Activated CD4-positive, alpha-beta T cell treated with anti-CD3 and anti-CD28 coated beads, Interleukin-2, amount 50 U/mL, for 4 hours (primary cell): ENCODE results near the gene CDC42BPA.

Source experiments
- DNase-seq, 2 experiments: peaks; one replicate each; pipeline ENCODE4 v3.0.0-alpha.2; 2020

CDC42BPA gene

DNA sequence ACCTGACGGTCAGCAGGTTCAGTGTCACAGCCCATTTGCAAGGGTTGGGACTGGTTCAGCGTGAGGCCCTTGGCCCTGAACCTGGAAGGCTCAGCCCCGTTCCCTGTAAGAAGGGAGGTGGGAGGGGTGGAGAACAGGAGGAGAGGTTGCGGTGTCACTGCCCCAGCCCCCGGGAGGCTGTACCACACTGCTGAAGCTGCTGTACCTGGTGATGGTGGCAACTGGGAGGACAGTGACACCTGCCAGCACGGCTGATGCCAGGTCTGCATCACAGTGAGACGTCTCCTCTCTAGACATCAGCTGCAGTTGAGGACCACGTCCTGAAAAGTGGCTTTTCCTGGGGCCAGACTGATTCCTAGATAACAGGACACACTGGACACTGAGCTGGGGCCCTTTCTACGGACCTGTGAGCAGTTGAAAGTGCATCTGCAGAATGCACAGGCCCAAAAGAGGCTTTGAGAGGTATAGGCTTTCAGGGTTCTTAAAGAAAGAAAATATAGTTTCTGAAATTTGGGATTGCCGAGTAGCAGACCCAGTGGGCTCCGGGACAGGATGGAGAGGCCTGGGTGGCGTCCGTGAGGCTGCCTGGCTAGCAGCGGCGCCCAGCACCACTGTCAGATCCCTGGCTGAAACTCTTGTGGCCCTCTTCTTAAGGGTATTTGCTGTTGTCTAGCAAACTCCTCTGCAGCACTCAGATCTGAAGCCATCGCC lies 330.5 kb downstream of the CDC42BPA start:
- DNase-seq, result no peak

DNA sequence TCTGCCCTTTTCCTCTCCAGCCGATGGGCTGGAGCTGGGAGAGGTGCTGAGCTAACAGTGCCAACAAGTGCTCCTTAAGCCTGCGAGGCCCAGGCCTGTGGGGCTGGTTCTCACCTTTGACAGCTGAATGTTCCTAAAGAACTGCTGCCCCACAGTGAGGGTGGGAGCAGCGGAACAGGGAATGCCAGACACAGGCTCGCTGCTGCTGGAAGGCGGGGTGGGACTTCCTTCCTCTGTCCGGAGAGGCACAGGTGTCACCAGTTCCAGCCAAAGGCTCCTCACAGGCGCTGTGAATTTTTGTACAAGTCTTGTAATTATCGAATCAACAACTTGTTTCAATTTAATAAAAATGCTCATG lies 331.1 kb downstream of the CDC42BPA start:
- DNase-seq, result no peak

DNA sequence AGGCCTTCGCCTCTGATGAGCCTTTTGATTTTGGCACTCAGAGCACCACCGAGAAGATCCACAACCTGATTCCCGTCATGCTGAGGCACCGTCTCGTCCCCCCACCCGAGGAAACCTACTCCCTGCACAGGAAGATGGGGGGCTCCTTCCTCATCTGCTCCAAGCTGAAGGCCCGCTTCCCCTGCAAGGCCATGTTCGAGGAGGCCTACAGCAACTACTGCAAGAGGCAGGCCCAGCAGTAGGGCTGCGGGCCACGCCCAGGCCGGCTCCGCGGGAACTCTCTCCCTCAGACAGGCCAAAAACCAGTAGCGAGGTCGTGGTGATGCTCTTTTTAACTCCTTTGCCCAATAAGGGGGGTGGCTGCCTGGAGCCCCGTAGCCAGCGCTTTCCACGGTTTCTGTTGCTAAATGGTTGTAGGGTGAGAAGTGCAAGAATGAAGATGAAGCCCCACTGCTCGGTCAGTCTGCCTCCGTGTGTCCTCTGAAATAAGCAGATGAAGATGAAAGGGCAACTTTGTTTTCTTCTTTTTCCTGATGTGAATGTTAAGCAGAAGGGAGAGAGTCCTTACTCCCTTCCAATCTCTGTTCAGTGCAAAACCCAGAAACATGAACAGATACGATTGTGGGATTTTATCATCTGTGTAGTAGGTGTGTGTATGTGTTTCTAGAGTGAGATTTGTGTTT lies 331.7 kb downstream of the CDC42BPA start:
- DNase-seq, result no peak

DNA sequence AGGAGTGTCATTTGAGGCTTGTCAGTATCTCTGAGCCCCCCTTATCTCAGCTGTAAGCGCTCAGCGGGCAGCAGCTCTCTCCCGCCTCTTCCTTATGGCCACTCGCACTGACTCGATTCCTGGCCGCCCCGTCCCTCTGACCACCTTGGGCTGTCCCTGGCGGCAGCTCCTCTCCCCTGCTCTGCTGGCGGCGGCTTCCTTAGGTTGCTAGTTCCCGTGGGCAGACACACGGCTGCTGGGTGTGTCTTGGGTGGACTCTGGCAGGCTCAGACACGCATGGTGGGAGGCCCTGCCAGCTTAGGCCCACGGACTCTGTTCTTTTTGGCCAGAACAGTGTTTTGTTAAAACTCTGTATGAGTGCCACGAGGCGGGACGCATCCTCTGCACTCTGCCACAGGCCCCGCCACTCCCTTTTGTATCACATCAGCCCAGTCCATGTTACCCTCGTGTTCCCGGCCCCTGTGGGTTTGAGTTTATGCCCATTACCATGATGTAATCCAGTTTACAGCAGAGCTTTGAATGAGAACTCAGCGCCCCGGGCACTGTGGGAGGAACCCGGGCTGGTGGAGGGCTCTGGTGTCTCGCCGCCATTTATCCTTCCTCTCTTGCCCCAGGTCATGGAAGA lies 332.3 kb downstream of the CDC42BPA start:
- DNase-seq, result no peak

DNA sequence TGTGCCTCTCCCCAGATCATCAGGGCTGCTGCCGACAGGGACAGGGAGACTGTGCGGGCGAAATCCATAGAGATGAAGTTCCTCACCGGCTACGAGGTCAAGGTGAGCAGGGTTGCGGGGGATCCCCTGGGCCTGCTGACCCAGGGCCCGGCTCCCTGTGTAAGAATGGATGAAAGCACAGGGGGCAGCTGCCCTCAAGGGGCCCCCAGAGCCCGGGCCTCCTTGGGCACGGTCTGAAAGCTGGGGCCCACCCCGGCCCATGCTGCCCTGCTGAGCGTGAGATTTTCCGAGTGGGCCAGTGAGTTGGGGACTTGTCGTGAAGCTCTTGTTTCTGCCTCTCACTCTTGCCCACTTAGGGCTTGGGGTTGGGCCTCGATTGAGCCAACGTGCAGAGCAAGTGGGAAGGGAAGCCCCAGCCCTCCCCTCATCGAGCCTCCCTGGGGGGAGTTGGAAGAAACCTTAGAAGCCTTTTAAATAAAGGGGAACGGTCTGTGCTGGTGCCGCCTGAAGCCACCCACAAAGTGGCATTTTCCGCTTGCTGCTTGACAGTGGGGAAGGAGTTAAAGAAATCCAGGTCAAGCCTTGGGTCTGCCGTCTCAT lies 333.0 kb downstream of the CDC42BPA start:
- no peak for DNase-seq

DNA sequence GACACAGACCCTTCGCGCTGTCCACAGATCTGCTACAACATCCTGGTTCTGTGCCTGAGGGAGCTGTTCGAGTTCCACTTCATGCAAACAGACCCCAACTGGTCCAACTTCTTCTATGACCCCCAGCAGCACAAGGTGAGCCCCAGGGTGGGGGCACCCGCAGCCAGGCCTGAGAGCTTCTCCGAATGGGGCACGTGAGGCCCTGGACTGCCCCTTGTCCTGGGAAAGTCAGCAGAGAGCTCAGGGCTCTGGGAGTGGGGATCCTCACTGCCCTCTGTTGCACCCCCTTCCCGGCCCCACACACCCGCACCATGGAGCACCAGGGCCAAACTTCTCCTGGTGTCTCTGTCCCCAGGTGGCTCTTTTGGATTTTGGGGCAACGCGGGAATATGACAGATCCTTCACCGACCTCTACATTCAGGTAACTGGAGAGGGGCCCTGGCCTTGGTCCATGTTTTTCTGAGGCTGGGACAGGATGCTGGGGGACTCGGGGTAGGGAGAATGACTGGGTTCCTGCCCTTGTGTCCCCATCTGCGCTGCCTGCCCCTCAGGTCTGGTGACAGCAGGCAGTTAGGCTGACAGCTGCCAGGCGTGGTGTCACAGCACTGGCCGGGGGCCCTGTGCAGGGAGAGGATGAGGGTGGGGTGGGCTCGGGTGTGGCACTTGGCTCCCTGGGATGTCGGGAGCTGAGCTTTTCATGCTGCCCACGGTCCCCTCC lies 333.6 kb downstream of the CDC42BPA start:
- DNase-seq, result no peak

DNA sequence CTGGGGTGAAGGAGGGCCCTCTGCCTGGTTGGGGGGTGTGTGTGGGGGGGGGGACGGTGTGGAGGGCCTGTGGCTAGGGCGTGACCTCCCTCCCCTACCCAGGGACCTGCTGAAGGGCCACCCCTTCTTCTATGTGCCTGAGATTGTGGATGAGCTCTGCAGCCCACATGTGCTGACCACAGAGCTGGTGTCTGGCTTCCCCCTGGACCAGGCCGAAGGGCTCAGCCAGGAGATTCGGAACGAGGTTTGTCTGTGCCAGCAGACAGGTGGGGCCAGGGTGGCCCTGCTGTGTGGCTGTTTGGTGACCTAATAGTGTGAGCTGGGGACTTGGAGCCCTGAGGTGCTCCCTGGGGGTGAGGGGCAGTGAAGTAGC lies 334.3 kb downstream of the CDC42BPA start:
- DNase-seq, result no peak

DNA sequence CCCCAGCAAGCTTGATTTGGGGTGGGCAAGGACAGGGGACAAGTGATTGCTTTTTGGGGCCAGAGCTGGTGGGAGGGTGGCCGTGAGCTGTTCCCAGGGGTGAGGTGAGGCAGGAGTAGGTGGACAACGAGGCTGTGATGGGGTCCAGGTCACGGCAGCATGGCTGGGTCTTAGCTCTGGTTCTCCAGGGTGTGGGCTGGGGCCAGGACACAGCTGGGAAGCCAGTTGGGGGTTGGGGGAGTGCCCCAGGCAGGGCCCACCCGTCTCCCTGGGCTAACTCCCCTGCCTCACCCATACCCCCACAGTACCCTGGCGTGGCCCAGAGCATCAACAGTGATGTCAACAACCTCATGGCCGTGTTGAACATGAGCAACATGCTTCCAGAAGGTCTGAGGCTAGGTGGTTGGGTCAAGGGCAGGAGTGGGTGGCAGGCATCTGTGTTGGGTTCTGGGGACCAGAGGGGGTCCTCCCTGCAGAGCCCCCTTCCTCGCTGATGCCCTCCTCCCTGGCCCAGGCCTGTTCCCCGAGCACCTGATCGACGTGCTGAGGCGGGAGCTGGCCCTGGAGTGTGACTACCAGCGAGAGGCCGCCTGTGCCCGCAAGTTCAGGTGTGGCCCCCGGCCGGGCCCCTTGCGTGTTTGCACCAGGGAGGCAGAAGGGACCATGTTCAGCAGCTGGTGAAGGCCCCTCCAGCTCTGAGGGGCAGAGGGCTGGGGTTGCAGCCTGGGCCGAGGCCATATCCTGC lies 334.9 kb downstream of the CDC42BPA start:
- no peak for DNase-seq

DNA sequence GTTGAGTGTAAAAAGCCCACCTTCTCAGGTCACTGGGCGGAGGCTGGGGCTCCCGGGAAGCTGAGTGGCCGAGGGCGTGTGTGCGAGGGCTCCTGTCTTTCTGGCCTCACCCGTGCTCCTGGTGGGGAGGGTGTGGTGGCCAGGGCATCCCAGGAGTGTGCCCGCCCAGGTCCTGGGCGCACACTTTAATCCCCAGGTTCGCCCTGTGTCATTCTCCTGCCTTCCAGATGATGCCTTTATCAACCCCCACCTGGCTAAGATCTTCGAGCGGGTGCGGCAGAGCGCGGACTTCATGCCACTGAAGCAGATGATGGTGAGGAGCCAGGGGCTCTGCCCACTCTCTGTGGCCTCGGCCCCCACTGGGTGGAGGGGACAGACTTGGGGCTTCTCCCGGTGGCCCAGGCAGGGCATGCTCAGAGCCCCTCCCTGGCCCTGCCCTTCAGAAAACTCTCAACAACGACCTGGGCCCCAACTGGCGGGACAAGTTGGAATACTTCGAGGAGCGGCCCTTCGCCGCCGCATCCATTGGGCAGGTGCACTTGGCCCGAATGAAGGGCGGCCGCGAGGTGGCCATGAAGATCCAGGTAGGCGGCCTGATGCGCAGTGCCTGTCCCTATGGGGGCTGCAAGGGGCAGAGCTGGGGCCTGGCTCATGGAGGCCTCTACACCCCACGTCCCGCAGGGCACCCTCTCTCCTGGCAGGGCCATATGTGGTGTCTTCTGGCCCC lies 335.7 kb downstream of the CDC42BPA start:
- no peak for DNase-seq

DNA sequence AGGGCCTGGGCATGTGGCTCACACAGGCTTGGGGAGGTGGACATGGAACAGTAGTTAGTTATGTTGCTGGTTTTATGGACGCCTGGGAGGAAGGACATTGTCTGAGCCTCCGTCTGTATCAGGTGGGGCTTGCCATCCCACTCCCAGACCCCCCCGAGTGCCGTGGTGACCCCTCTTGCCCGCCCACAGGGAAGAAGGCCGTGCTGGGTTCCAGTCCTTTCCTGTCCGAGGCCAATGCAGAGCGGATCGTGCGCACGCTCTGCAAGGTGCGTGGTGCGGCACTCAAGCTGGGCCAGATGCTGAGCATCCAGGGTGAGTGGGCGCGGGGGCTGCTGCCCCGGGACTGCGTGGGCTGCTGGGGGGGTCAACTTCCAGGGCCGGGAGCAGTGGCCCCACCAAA lies 336.5 kb downstream of the CDC42BPA start:
- no peak for DNase-seq

DNA sequence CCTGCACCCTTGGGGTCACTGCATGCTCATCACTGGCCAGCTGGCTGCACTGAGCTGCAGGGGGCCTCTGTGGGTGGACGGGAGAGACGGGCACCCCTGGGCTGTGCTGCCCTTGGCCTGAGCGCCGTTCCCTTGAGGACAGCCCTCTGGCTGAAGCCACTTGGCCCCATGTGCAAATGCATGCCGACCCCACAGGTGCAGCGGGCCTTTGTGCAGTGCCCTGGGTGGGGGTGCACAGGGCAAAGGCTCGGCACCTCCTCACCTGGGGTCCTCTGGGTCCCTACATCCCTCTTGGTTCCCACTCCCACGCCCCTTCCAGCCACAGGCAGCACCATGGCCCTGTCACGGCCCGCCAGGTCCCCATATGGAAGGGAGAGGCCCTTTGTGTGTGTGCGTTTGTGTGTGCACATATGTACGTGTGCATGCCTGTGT lies 336.9 kb downstream of the CDC42BPA start:
- DNase-seq, result no peak

DNA sequence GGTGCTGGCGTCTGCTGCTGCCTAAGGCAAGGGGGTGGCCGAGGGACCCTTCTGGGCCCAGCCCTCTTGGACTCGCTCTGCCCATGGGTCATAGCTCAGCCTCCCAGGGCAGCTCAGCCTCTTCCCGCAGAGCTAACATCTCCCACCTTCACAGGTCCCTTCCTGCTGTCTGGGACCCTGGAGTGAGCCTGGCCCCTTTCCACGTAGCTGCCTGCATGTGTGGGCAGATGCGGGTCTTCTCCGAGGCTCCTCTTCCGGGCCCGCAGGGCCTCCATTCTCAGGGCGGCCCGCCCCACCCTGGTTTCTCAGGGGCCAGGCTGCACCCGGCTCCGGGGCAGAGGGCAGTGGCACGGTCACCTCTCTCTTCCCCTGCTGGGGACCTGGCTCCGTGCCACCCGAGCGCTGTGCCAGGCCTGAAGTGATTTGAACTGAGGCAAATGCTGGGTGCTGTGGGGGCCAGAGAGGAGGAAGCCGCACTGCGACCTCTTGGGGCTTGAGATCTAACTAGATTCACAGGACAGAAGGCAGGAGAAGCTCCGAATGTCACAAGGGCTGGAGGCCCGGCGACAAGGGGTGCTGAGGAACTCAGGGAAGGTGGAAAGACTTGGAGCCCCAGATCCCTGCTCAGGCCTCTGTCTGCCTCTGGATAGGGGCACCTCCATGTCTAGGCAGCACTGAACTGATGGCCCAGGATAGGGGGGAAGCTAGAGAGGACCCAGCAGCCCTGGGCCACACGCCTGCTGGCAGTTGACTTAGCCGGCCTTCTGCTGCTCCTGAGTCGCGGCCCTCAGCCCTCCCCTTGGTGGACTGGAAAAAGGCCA lies 337.5 kb downstream of the CDC42BPA start:
- no peak for DNase-seq

DNA sequence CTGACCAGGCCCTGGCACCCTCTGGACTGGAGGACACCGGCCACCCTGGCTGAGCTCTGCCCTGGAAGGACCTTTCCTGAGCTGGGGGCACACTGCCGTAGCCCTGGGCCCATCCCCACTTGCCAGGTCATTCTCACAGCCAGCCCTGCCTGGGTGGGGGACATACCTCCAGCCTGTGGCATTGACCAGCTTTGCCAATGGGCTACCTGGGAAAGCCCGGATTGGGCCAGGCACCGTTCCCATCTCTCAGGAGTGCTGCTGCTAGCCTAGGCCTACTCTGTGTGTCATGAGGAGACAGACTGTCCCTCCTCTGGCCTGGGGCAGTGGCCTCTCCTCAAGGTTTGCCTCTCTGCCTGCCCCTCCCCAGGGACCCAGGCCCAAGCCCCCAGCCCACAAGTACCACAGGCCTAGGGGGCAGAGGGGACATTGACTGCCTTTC lies 338.2 kb downstream of the CDC42BPA start:
- no peak for DNase-seq

DNA sequence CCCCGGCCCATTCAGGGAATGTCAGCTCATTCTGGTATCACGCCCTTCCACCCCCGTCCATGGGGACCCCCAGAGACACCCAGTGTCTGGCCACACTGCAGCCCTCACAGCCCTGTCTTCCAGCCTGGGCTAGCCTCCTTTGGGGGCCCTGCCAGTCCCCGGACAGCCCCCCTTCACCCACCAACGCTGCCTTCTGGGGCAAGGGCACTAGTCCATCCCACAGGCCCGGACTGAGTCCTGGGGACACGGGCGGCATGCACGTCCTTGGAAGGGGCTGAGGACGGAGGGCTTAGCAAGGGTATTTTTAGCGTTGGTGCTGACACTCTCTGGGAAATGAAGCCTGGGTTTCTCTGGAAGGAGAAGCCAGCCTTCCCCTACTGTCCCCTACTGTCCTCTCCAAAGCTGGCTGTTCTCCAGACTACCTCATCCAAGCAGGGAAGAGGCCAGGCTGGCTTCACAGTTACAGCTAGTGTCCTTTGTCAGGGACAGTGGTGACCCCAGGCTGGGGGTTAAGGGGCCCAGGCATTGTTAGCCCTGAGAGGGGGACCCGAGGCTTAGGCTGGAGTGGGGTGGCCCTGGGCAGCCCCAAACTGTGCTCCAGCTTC lies 338.7 kb downstream of the CDC42BPA start:
- DNase-seq, result no peak

DNA sequence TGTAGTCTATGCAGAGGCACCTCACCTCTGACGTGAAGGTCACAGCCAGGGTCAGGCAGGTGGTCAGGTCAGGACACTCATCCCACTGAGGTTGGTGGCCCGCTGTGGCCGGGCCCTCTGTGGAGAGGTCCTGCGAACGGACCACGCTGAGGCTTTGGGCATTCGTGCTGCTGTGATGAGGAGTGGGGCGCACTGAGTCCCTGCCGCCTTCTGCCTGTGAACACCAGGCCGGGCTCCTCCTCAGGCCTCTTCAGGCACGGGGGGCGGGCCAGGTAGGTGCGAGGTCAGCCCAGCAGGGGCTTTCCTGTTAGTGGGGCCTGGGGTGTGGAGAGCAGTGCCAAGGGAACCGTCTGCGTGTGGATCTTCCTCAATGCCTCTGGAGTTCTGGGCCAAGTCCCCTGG lies 339.2 kb downstream of the CDC42BPA start:
- DNase-seq, result no peak

DNA sequence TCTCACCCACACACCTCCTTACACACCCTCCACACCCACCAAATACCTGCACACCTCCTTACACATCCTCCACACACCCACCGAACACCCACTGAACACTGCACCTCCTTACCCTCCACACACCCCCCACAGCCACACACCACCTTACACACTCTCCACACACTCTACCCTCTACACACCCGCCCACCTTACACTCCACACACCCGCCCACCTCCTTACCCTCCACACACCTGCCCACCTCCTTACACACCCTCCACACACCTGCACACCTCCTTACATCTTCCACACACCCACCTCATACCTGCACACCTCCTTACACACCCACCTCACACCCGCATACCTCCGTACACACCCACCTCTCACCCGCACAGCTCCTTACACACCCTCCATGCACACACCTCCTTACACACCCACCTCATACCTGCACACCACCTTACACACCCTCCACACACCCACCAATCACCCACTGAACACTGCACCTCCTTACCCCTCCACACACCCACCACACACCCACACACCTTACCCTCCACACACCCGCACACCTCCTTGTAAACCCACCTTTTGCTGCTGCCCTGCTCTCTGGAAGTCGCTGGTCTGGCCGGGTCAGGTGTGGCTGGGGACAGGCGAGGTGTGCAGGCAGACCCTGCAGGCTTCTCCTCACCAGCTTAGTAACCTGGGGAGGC lies 339.7 kb downstream of the CDC42BPA start:
- no peak for DNase-seq

DNA sequence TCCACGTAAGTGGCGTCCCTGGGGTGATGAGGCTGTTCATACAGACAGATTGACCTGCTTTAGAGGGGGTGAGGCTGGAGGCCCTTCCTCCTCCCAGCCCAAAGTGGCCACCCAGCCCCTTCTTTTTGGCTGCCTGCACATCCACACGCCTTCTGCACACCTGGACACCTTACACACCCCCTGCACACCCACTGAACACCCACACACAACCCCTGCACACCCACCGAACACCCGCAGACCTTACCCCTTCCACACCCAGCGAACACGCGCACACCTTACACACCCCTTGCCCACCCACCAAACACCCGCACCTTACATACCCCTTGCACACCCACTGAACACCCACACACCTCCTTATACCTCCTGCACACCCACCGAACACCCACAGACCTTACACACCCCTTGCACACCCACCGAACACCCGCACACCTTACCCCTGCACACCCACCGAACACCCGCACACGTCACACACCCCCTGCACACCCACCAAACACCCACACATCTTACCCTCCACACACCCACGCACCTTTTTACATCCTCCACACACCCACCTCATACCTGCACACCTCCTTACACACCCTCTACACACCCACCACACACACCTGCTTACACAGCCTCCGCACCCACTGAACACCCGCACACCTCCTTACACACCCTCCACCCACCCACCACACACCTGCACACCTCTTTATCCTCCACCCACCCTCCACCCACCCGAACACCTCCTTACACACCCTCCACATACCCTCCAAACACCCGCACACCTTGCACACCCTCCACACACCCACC lies 340.5 kb downstream of the CDC42BPA start:
- no peak for DNase-seq

DNA sequence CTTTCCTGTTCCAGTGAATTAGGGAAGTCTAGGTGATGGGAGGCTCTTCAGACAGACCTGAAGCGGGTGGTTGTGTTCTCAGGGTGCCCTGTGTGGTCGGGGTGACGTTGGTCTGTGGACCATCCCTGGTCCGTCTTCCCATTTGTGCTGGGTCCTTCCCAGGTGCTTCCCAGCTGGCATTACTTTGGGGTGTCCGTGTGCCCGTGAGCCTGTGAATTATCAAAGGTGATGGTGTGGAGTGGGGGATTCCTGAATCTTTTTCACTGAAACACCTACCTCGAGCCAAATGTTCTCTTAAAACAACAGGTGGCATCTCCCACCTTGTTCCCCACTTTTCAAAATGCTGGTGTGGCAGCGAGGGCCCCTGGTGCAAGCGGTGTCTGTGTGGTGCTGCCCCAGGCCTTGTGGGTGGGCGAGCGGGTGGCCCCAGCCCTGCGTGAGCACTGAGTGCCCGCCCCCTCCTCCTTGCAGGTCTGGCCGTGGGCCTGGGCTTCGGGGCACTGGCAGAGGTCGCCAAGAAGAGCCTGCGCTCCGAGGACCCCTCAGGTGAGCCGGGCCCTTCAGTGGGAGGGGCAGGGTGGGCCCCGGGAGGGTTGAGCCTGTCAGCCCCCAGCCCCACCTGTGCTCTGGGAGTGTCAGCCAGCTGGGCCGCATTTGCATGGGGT lies 341.2 kb downstream of the CDC42BPA start:
- DNase-seq, result no peak
